Smooth muscle cell of bladder (primary cell): ENCODE results near the gene TRIP6. TPM values are rescaled to one million over a fixed set of nuclear protein-coding genes. Genes with fewer than 3 reads are reported as not detected.

Experiments
- total RNA-seq: library from RNA; depleted of rRNA; stranded (reverse); fragments of >200 nt; gene quantifications from 2 replicates; pipeline ENCODE4 v1.2.3, GENCODE V29; 2014

TRIP6 gene, protein sequence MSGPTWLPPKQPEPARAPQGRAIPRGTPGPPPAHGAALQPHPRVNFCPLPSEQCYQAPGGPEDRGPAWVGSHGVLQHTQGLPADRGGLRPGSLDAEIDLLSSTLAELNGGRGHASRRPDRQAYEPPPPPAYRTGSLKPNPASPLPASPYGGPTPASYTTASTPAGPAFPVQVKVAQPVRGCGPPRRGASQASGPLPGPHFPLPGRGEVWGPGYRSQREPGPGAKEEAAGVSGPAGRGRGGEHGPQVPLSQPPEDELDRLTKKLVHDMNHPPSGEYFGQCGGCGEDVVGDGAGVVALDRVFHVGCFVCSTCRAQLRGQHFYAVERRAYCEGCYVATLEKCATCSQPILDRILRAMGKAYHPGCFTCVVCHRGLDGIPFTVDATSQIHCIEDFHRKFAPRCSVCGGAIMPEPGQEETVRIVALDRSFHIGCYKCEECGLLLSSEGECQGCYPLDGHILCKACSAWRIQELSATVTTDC
- 64.0 and 71.9 TPM in 2 replicates for total RNA-seq

DNA sequence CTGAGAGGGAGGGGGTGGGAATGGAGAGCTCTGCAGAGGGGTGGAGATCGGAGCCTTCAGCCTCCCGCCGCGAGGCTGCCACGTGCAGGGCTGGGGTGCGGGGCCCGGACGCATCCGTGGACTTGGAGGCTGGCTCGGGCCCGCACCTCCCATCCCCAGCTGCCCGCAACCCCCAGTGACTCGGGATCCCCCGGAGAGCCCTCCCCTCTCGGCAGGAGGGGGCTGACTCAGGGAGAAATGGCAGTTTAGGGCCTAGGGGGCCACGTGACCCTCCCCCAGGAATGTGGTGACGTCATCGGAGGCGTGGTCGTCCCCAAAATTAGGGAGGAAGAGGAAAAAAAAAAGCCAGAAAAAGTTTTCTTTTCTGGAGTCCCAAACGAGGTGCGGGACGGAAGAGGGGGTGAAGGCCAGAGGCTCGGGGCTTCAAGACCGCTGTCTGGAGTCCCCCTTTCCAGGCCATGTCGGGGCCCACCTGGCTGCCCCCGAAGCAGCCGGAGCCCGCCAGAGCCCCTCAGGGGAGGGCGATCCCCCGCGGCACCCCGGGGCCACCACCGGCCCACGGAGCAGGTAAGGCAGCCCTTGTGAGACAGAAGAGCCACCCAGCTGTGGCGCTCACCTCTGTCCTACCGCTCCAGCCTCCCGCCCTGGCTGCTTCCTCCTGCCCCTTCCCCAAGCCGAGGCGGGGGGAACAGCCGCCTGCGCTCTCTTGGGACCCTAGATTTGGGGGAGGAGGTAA lies at the start of gene TRIP6:
Gene TRIP6 (plus strand): TSS at position 348 of the 736 bp plus-strand sequence. CDS start 111 bp downstream, at position 459.

DNA sequence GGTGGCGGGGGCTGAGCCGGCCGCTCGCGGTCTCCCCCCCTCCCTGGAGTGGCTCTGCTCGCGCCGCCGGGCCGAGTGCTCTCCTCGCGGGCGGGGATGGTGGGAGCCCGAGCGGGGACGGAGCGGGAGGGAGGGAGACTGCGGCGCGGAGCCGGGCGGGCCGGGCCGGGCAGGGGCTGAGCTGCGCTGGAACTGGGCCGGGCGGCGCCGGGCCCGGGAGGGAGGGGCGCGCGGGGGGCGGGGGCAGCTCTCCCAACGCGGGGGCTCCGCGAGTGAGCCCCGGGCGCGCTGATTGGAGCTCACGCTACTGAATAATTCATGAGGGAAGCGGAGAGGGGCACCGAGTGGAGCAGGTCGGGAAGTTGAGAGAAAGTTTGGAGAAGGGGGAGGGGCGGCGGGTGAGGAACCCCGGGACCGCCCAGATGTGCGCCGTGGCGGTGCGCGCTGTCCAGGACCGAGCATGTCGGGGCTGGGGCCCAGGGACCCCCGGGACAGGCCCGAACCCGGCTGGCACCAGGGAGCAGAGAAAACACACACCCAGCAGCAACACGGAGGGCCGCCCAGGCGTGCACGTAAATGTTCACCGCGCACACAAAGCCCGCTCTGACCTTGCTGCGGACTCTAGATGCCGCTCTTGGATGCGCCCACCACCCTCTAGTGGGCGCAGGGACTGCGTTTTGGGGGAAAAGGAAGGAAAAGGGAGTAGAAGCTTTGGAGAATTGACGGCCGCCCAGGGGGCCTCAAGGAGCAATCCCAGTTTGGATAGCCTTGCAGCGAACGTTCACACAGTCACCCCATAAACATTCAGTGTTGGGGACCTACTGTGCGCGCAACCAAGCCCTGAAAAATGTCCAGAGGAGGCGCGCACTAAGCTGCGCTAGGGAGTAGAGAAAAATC lies 39.6 kb upstream of the TRIP6 start, which contains the start of gene EPHB4:
Gene EPHB4 (minus strand): TSS at position 194 of the 897 bp plus-strand sequence. CDS start 493 bp downstream, outside the sequence.

DNA sequence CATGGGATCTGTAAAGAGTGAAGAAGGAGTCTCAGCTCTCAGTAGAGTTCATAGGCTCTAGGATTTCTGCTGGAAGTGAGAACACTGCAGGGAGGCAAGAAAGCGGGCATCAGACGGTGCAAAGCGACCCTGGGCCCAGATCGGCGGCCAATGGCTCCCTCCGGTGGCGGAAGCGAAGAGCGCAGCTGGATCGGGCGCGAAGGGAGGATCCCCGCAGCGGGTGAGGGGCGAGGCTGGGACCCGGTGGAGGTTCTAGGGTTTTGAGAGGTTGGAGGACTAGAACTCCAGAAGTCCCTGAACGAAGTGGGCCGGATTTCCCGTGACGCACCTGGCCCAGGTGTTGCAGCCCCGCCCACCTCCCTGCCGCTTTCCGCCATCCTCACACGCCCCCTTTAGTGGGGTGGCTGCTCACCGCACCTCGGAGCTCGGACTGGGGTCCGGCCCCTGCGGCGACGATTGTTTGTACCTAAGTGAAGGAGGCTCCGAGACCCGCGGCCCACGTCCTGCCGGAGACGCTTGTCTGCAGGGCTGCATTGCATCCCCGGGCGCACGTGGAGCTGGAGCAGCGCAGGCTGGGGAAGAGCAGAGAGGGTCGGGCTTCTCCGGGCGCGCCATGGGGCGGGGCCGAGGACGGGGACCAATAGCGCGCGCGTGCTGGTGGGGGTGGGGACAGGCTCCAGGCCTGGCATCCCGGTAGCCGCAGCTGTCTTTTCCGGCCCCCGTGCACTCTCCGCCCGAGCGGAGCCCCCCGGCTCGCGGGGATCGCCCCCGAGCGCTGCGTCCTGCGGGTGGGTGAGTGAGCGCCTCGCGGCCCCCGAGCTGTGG lies 14.9 kb upstream of the TRIP6 start, which contains the start of gene SLC12A9:
Gene SLC12A9 (plus strand): TSS at position 666 of the 825 bp plus-strand sequence. CDS start 1,485 bp downstream, outside the sequence.

DNA sequence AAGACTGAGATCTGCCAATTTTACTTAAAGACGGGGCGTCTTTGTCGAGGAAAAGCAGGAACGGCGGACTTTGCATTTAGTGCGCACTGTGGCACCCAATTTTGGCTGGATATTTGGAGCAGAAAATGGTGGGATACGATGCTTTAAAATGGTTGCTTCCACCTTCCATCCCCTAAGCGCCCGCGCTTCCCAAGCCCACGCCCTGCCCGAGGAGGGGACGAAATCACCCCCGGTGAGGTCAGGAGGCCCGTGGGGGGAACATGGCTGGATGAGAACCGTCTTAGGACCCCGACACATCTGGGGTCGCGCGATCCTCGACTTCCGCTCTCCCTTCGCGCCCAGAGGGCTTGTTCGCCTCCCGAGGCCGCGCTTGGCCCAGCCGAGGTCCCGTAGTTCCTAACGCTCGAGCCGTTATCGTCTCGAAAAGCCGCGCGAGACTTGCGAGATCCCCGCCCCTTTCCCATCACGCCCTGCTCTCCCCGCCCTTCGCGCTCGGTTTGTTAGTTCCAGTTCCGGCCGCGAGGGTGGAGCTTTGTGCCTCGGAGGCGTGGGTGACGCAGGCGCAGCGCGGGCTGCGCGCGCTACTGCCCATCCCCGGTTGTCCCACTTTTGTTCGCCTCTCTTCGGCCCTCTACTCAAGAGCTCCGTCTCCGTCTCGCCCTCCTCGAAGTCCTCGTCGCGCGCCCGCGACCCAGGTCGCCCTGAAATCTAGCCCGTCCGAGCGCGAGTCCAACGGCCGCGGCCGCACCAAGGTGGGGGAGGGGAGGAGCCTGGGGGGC lies 7.6 kb downstream of the TRIP6 start, which contains the start of gene SRRT:
Gene SRRT (plus strand): TSS at position 527 of the 779 bp plus-strand sequence. CDS start 488 bp downstream, outside the sequence.

DNA sequence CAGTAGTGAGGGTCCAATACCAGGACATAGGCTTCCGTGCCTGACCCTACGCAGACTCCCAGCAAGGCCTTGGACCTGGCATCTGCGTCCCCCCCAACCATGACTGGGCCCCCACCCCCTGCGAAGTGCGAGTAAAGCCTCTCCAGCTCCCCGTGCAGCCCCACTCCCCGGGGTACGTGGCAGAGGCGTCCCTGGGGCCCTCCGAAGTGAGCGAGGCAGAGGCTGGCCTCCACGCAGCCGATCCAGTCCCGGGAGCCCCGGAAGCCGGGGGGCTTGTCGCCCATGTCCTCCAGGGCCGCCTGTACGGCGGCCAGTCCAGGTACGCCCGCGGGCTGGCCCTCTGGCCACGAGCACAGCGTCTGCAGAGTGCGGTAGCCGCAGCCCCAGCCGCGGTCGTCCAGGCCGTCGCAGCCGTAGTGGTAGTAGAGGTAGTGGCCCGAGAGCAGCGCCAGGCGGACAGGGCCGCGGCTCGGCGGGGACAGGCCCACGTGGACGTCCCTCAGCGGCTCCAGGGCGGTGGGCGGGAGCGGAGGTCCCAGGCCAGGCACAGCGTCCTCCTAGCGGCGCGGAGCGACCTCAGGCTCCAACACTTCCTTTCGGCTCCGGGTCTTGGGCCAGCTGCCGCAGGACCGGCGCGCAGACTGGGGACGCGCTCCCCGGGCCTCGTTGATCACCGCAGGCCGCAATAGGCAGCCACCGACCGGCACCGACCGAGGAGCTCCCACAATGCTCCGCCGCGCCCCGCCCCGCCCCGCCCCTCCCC lies 22.0 kb downstream of the TRIP6 start, which contains the start of gene UFSP1:
Gene UFSP1 (minus strand): TSS at position 728 of the 763 bp plus-strand sequence. CDS start 444 bp downstream, at position 284.

DNA sequence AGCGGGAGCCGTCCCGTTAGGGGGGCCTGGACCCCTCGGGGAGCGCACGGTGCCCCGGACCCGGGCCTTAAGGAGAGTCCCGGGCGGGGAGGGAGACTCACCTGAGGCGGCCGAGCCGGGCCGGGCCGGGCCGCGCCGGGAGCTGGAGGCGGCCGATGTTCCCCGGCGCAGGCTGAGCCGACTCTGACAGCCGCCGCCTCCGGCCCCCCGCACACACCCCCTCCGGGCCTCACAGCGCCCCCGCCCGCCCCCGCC lies 28.4 kb downstream of the TRIP6 start, which contains the start of gene ACHE:
Gene ACHE (minus strand): TSS at position 188 of the 255 bp plus-strand sequence. CDS start 1,656 bp downstream, outside the sequence.

Other genes with a start within 250 kb of the TRIP6 start
- gene TFR2, start 225.8 kb upstream of the TRIP6 start, total RNA-seq: 0.14 and 0.37 TPM in 2 replicates
- gene ACTL6B, start 210.9 kb upstream of the TRIP6 start, total RNA-seq: not detected in 2 replicates
- 59.2 and 67.9 TPM in 2 replicates for gene GNB2, start 193.6 kb upstream of the TRIP6 start, total RNA-seq
- 11.9 and 14.9 TPM in 2 replicates for gene GIGYF1, start 173.1 kb upstream of the TRIP6 start, total RNA-seq
- gene POP7, start 161.3 kb upstream of the TRIP6 start, total RNA-seq: 27.6 and 31.5 TPM in 2 replicates
- not detected in 2 replicates for gene EPO, start 146.9 kb upstream of the TRIP6 start, total RNA-seq
- gene ZAN, start 133.8 kb upstream of the TRIP6 start, total RNA-seq: not detected in 2 replicates
- 38.6 and 45.7 TPM in 2 replicates for gene EPHB4, start 39.9 kb upstream of the TRIP6 start, total RNA-seq
- 14.1 and 16.8 TPM in 2 replicates for gene SLC12A9, start 14.7 kb upstream of the TRIP6 start, total RNA-seq
- 29.3 and 36.5 TPM in 2 replicates for gene SRRT, start 7.7 kb downstream of the TRIP6 start, total RNA-seq
- 4.1 and 6.7 TPM in 2 replicates for gene UFSP1, start 22.3 kb downstream of the TRIP6 start, total RNA-seq
- not detected in 2 replicates for gene ACHE, start 28.5 kb downstream of the TRIP6 start, total RNA-seq
- gene MUC3A, start 82.1 kb downstream of the TRIP6 start, total RNA-seq: not detected in 2 replicates
- gene MUC12, start 102.2 kb downstream of the TRIP6 start, total RNA-seq: 0.57 and 0.92 TPM in 2 replicates
- under 0.01 TPM in 1 of 2 replicates, not detected in the other for gene MUC17, start 152.7 kb downstream of the TRIP6 start, total RNA-seq
- gene TRIM56, start 218.1 kb downstream of the TRIP6 start, total RNA-seq: 21.6 and 22.3 TPM in 2 replicates